Fibroblast of lung (primary cell): ENCODE data around the gene THAP4. TPM values are rescaled to one million over a fixed set of nuclear protein-coding genes. Genes with fewer than 3 reads are reported as not detected.
A peak's percentile ranks its signal among the peaks of the same experiment; 100 is the strongest.

Experiments
- DNase-seq, 2 donors: peaks; one replicate each; pipeline versions ENCODE4 v3.0.0 to v3.0.0-alpha.2; 2010; ENCODE audit warnings: low read depth in 2 of 2
- H2AFZ ChIP-seq: 2 replicates; pipeline ENCODE4 v1.5.1; 2012; ENCODE audit warnings: low read length, control low read depth, inconsistent platforms
- H3K27ac ChIP-seq: 2 replicates; pipeline ENCODE4 v1.5.1; 2011; ENCODE audit warnings: low read length, control low read depth; ENCODE audit not compliant: insufficient read depth
- H3K27me3 ChIP-seq: 2 replicates; pipeline ENCODE4 v1.5.1; 2011; ENCODE audit warnings: mild to moderate bottlenecking, low read length; ENCODE audit not compliant: control insufficient read depth, insufficient read depth
- H3K36me3 ChIP-seq: 2 replicates; pipeline ENCODE4 v1.5.1; 2011; ENCODE audit warnings: low read length; ENCODE audit not compliant: control insufficient read depth, insufficient read depth
- H3K4me1 ChIP-seq: 2 replicates; pipeline ENCODE4 v1.5.1; 2011; ENCODE audit warnings: low read length; ENCODE audit not compliant: control insufficient read depth, insufficient read depth; ENCODE audit errors: extremely low read depth
- H3K4me2 ChIP-seq: 2 replicates; pipeline ENCODE4 v1.5.1; 2011; ENCODE audit warnings: low read length, control low read depth; ENCODE audit not compliant: insufficient read depth; ENCODE audit errors: extremely low read depth
- H3K4me3 ChIP-seq, 4 experiments: fragments of 200-600 bp in 1 of 4; sonication (generic) in 1 of 4; replicated peaks in 1 of 4; 2 replicates each; pipeline ENCODE4 v1.5.1; 2011 to 2016; ENCODE audit warnings: low read length in 4 of 4, low read depth in 3 of 4, mild to moderate bottlenecking in 3 of 4, control low read depth in 2 of 4, inconsistent platforms in 1 of 4, mixed read lengths in 1 of 4; ENCODE audit not compliant: insufficient read depth in 1 of 4; ENCODE audit errors: control extremely low read depth in 1 of 4
- H3K79me2 ChIP-seq: 2 replicates; pipeline ENCODE4 v1.5.1; 2012; ENCODE audit warnings: mild to moderate bottlenecking, low read length, inconsistent platforms; ENCODE audit not compliant: control insufficient read depth, insufficient read depth
- H3K9ac ChIP-seq: 2 replicates; pipeline ENCODE4 v1.5.1; 2011; ENCODE audit warnings: mild to moderate bottlenecking, low read length, control low read depth; ENCODE audit not compliant: insufficient read depth
- H3K9me3 ChIP-seq: 2 replicates; pipeline ENCODE4 v1.5.1; 2012; ENCODE audit warnings: low read depth, low read length; ENCODE audit not compliant: control insufficient read depth, insufficient read depth
- H4K20me1 ChIP-seq: 2 replicates; pipeline ENCODE4 v1.5.1; 2011; ENCODE audit warnings: low read length; ENCODE audit not compliant: control insufficient read depth, insufficient read depth; ENCODE audit errors: extremely low read depth
- EZH2 ChIP-seq: IDR thresholded peaks from 2 replicates; pipeline ENCODE4 v1.5.1; 2012; ENCODE audit warnings: low read length, control low read depth, mild to moderate bottlenecking; ENCODE audit errors: missing control alignments
- polyA plus RNA-seq, 2 donors: library from polyadenylated mRNA; depleted of rRNA in 1 of 2; stranded (reverse) in 1 of 2; unstranded in 1 of 2; fragments of >200 nt; gene quantifications; 2 replicates each; pipeline ENCODE4 v1.2.1, GENCODE V29; 2011 to 2012; ENCODE audit warnings: missing spikeins in 1 of 2
- total RNA-seq: library from RNA; depleted of rRNA; stranded (reverse); fragments of >200 nt; gene quantifications from 2 replicates; pipeline ENCODE4 v1.2.1, GENCODE V29; 2014
- TF ChIP-seq, protein P1 (sequence below), 2 donors: IDR thresholded peaks in 1 of 2; conservative IDR thresholded peaks in 1 of 2; 1 replicate in 1 of 2; 2 replicates in 1 of 2; pipeline ENCODE4 v1.5.1; 2011 to 2012; ENCODE audit warnings: low read length in 2 of 2, control low read depth in 1 of 2, inconsistent platforms in 1 of 2, low read depth in 1 of 2, mild to moderate bottlenecking in 1 of 2

The THAP4 gene
- total and polyA plus RNA-seq, 2 donors (not counting 1 experiment from before 2014, with no cell fraction given) = 19.3 to 47.7 TPM

DNA sequence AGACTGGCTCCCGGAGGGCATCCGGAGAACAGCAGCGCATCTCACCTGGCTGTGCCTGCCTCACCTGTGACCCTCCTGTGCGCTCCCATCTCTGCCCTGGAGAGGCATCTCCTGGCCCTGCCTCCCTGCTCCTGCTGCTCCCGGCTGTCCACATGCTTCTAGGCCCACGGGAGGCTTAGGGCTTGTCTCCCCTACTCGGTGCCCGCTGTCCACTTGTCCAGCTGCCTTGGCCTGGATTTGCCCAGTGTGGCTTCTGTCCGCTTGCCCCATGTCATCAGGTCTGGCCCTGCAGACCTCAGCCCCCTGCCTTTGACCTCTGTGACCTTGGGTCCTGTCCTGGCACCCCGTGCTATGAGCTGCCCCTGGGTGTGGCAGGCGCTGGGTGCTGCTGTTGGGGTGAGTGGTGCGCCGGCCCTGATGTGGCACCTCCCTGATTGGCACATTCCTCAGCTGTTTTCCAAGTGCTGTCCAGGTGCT lies 73.9 kb downstream of the THAP4 start:
- H3K4me2 ChIP-seq = no peak overlapping the region
- no peak overlapping the region for H3K9ac ChIP-seq
- no peaks in the 10 kb centered on the region for H3K27me3 ChIP-seq
- DNase-seq = no peak
- H3K4me1 ChIP-seq = peaks cover 16% of the 10 kb centered on the region
- H3K9me3 ChIP-seq = no peaks in the 10 kb centered on the region
- no peak overlapping the region for H3K27ac ChIP-seq
- TF ChIP-seq, protein P1, sequence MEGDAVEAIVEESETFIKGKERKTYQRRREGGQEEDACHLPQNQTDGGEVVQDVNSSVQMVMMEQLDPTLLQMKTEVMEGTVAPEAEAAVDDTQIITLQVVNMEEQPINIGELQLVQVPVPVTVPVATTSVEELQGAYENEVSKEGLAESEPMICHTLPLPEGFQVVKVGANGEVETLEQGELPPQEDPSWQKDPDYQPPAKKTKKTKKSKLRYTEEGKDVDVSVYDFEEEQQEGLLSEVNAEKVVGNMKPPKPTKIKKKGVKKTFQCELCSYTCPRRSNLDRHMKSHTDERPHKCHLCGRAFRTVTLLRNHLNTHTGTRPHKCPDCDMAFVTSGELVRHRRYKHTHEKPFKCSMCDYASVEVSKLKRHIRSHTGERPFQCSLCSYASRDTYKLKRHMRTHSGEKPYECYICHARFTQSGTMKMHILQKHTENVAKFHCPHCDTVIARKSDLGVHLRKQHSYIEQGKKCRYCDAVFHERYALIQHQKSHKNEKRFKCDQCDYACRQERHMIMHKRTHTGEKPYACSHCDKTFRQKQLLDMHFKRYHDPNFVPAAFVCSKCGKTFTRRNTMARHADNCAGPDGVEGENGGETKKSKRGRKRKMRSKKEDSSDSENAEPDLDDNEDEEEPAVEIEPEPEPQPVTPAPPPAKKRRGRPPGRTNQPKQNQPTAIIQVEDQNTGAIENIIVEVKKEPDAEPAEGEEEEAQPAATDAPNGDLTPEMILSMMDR (conservative IDR thresholded peaks at IDR 0.05 in 1 of 2, IDR thresholded peaks at IDR 0.05 in 1 of 2; ENCODE audit: low read depth in 1 of 2, low read length in 2 of 2) = no peak
- TF ChIP-seq EZH2 = no peak
- no peaks in the 10 kb centered on the region for H4K20me1 ChIP-seq
- H3K79me2 ChIP-seq = peaks cover 23% of the 10 kb centered on the region
- H2AFZ ChIP-seq = no peak overlapping the region
- H3K4me3 ChIP-seq = no peak overlapping the region
- H3K36me3 ChIP-seq = peaks cover 18% of the 10 kb centered on the region

DNA sequence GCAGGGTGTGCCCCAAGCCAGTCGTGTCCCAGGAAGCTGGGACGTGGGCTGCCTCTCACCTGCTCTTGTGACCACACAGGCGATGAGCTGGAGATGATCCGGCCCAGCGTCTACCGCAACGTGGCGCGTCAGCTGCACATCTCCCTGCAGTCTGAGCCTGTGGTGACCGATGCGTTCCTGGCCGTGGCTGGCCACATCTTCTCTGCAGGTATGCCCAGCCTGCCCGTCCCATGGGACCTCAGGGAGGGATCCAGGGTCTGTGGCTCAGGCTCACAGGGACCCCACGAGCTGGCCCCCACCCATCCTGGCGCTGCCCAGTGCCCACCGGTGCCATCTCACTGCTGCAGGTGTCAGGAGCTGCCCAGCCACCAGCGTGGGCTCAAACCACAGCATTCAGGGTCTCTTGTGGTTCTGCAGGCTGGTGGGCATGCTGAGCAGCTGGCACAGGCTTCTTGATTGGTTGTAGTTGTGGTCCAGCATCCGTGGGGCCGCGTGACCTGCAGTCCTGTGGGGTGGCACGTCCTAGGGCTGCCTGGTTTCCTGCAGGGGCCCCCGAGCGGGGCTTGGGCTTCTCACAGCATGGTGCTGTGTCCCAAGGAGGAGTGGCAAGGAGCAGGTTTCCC lies 74.6 kb downstream of the THAP4 start:
- no peak overlapping the region for H3K9ac ChIP-seq
- TF ChIP-seq, protein P1 (conservative IDR thresholded peaks at IDR 0.05 in 1 of 2, IDR thresholded peaks at IDR 0.05 in 1 of 2; ENCODE audit: low read depth in 1 of 2, low read length in 2 of 2) = no peak
- TF ChIP-seq EZH2 = no peak
- H3K9me3 ChIP-seq = no peaks in the 10 kb centered on the region
- H3K79me2 ChIP-seq = peaks cover 23% of the 10 kb centered on the region
- H4K20me1 ChIP-seq = no peaks in the 10 kb centered on the region
- H3K27ac ChIP-seq = no peak overlapping the region
- H3K27me3 ChIP-seq = no peaks in the 10 kb centered on the region
- no peak for DNase-seq
- H3K4me2 ChIP-seq = peak overlapping the region; percentile 59
- no peak overlapping the region for H3K4me3 ChIP-seq
- H3K36me3 ChIP-seq = peaks cover 16% of the 10 kb centered on the region
- peaks cover 16% of the 10 kb centered on the region for H3K4me1 ChIP-seq
- H2AFZ ChIP-seq = no peak overlapping the region

DNA sequence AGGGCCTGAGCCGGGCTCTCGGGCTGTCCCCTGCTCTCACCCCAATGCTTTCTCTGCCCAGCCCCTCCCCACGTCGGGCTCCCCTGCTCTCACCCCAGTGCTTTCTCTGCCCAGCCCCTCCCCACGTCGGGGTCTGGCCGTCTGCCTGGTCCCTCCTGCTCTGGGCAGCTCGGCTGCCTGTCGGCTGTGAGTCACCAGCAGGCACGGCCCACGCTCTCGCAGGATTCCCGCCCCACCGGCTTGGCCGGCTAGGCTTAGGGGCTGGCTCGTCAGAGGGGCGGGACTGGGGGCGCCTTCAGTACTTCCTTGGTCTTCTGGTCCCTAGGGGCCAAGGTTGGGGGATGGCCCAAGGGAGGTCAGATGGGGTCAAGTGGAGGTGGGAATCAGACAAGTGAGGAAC lies 75.1 kb downstream of the THAP4 start:
- Histone ChIP-seq H3K27me3 (no peaks in the 10 kb centered on the region), H3K9me3 (no peaks in the 10 kb centered on the region), H3K36me3 (peaks cover 15% of the 10 kb centered on the region), H3K9ac (no peak overlapping the region), H2AFZ (no peak overlapping the region), H3K4me1 (peaks cover 16% of the 10 kb centered on the region), H3K27ac (no peak overlapping the region), H3K4me2 (peak overlapping the region; percentile 59), H3K4me3 (peak overlapping the region in 1 of 4 experiments; percentile 17), H3K79me2 (peaks cover 23% of the 10 kb centered on the region), H4K20me1 (no peaks in the 10 kb centered on the region)
- no peak for TF ChIP-seq EZH2
- TF ChIP-seq, protein P1 (conservative IDR thresholded peaks at IDR 0.05 in 1 of 2, IDR thresholded peaks at IDR 0.05 in 1 of 2; ENCODE audit: low read depth in 1 of 2, low read length in 2 of 2) = no peak
- peak; percentile 67 to 81 for DNase-seq
